SH-SY5Y (cell line): Measurements from ENCODE around the gene DBP.

Experiments
- GATA2 ChIP-seq: IDR thresholded peaks from 2 replicates; pipeline ENCODE4 v1.6.1; 2011; ENCODE audit warnings: mild to moderate bottlenecking, low read depth, low read length
- GATA3 ChIP-seq: IDR thresholded peaks from 2 replicates; pipeline ENCODE4 v1.6.1; 2011; ENCODE audit warnings: low read depth, mild to moderate bottlenecking, low read length, moderate library complexity

- no peak for TF ChIP-seq GATA2
- no peak for TF ChIP-seq GATA3
Observed at GRCh38 chr19:48638831-48639381, 1.7 kb upstream of the DBP start.
